Activated CD4-positive, alpha-beta T cell treated with anti-CD3 and anti-CD28 coated beads, Interleukin-2, amount 50 U/mL, for 4 hours (primary cell): Measurements from ENCODE around the gene PTPN21.

Source experiments
- DNase-seq, 2 experiments: peaks; one replicate each; pipeline ENCODE4 v3.0.0-alpha.2; 2020

PTPN21 gene

GRCh38 chr14:88463318-88463717, 91.5 kb downstream of the PTPN21 start:
- DNase-seq, result no peak

DNA sequence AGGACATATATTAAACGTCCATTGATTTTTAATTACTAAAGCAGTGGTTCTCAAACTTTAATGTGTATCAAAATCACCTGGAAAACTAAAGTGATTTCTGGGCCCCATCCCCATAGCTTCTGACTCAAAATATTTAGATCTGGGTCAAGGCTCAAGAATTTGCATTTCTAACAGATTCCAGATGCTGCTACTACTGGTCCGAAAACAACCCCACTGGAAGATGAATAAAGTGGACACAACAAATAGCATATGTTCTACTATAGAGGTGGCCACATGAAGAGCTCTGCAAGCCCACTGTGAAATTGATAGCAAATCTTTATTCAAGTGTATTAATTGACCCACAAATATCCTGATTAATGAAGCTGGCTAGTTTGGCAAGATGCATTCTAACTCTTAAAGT, 99.9 kb downstream of the PTPN21 start:
- DNase-seq, result no peak

DNA sequence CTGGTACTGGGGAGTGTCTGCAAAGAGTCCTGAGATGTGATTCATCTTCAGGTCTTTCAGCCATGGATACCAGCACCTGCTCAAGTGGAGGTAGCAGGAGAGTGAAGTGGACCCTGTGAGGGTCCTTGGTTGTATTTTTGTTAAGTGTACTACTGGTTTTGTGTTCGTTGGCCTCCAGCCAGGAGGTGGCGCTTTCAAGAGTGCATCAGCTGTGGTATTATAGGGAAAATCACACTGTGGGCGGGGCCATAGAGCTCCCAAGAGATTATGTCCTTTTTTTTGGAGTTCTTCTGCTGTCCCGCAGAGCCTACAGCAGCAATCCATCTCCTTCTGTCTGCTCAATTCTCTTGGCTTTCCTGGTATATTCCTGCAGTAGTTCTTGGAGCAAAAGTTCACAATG, 102.6 kb downstream of the PTPN21 start:
- no peak for DNase-seq

GRCh38 chr14:88439088-88439487, 115.7 kb downstream of the PTPN21 start:
- no peak for DNase-seq

GRCh38 chr14:88437658-88438057, 117.1 kb downstream of the PTPN21 start:
- no peak for DNase-seq

- DNase-seq, result no peak
Observed at GRCh38 chr14:88430976-88431375, 123.8 kb downstream of the PTPN21 start.

DNA sequence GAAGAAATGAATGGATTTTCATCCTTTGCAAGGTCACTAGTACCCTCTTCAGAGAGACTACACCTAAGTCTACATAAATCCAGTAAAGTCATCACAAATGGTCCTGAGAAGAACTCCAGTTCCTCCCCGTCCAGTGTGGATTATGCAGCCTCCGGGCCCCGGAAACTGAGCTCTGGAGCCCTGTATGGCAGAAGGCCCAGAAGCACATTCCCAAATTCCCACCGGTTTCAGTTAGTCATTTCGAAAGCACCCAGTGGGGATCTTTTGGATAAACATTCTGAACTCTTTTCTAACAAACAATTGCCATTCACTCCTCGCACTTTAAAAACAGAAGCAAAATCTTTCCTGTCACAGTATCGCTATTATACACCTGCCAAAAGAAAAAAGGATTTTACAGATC, 128.5 kb downstream of the PTPN21 start:
- DNase-seq, result no peak

GRCh38 chr14:88424573-88424972, 130.2 kb downstream of the PTPN21 start:
- no peak for DNase-seq

- no peak for DNase-seq
Observed at GRCh38 chr14:88422919-88423650, 131.7 kb downstream of the PTPN21 start.

GRCh38 chr14:88422047-88422446, 132.8 kb downstream of the PTPN21 start:
- DNase-seq, result no peak

GRCh38 chr14:88421286-88421685, 133.5 kb downstream of the PTPN21 start:
- DNase-seq, result no peak

DNA sequence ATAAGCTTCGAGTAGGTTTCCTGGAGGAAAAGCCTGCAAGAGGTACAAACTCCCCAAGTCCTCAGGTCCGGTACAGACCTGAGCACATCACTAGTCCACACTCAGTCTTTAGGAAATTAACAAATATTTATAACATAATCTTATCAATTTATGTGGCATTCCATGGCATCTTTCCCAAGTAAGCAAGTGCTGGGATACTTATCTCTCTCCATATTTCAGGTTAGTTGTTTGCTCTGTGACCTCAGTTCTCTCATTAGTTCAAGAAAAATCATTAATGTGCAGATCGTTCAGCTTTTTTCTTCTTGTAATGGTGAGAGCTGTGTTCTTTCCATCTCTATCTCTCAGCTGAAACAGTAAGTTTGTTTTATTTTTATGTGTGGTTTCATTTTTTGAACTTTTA, 134.6 kb downstream of the PTPN21 start:
- DNase-seq, result no peak

DNA sequence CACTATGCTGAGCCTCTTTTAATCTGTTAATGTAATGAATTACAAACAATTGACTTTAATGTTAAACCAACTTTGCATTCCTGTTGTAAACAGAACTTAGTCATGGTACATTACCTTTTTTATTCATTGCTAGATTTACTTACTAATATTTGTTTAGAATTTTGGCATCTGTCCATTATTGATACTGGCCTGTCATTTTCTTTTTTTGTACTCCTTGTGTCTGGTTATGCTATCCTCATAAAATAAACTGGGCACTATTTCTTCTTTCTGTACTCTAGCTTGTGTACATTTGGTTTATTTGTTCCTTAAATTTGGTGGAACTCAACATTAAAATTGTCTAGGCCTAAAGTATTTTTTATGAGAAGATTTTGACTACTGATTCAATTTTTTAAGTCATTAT, 137.2 kb downstream of the PTPN21 start:
- no peak for DNase-seq
